Middle frontal gyrus (tissue), 1 donor: ENCODE results near the gene KRTAP10-2.
"Not testable (repeated sequence)": the region's sequence is repeated elsewhere in the genome, so short reads cannot be mapped to it uniquely, and the experiment has no call there.

ENCODE experiments used
- DNase-seq: peaks from one replicate; pipeline ENCODE4 v3.0.0-alpha.2; 2015; ENCODE audit warnings: low spot score; ENCODE audit errors: extremely low spot score

KRTAP10-2 gene

DNA sequence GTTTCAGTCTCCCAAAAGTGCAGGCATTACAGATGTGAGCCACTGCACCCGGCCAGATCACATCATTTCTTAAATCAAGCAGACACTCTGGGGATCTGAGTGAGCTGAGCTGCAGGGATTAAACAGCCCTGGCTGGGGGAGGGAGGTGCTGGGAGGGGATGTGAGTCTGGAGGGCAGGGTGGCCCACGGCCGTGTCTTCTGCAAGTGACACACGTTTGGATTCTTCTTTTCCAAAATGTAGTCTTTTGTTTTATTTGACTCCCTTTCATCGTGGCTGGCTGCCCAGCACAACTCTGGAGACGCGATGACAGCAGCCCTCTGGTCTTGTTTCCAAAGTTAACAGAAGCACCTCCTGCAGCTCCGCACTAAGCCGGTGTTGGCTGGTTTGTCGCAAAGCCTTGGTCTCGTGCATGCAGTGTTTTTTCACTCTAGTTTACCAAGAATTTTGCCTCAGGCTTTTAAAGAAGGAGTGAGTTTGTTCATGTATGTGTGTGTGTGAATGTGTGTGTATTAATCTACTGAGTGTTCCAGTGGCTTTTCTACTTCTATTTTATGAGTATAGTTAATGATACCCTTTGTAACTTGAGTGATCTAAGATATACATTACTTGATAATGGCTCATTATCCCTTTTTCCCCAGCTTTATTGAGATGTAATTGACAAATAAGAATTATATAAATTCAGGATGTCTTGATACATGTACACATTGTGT, 31.9 kb upstream of the KRTAP10-2 start:
- DNase-seq, result no peak

DNA sequence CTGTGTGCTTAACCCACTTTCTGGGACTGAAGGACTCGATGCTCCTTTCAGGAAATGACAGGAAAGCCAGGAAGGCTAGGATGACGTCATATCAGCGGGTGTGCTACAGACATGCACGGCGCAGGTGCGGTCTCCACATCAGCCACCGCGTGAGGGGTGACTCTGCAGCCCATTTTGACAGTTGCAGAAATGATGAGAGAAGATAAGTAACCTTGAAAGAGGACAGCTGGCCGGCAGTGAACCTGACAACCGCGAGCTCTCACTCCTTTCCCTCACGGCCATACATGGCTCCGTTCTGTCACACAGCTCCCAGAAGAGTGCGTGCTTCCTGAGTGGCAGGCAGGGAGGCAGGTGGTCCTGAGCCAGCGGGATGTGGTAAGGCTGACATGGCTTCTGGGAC, 30.8 kb upstream of the KRTAP10-2 start:
- DNase-seq, result no peak

DNA sequence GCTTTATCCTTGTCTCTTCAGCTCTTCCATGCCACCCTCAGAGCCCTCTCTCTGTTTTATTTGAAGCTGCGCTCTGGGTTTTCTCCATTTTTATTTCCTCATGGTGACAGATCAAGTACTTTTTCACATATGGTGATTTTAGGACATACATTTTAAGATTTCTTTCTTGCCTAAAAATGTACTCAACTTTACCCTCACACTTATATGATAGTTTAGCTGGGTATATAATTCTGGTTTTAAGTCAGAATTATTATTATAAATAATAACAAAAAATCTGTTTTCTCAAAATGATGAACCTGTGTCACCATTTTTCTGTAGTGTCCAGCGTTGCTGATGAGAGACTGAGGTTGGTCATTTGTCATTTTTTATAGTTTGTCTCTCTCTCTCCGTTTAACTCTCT, 29.9 kb upstream of the KRTAP10-2 start:
- no peak for DNase-seq

DNA sequence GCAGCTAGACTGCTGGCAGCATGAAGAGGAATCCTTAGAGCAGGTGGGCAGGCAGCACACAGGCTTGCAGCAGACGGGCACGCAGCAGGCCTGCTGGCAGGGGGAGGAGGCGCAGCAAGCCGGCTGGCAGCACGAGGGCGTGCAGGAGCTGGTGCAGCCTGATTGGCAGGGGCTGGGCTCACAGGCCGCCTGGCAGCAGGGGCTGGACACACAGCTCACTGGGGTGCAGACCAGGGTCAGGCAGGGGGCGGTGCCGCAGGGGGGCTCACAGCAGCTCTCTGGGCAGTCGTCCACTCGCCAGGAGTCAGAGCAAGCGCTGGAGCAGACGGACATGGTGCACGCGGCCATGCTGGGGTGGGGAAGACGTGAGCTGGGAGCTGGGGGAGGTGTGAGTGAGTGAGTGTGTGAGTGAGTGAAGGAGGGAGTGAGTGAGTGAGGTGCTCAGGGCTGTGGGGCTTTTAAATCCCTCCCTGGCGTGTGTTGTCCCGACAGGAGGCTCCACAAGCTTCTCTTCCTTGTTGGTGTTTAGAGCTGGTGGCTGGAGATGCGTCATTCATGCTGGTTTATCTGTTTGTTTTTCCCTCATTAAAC, 29.0 kb upstream of the KRTAP10-2 start, which contains the start of gene KRTAP10-5:
Gene KRTAP10-5 (minus strand): TSS at position 374 of the 591 bp plus-strand sequence. CDS start 26 bp downstream, at position 348.
- DNase-seq, result not testable (repeated sequence)

DNA sequence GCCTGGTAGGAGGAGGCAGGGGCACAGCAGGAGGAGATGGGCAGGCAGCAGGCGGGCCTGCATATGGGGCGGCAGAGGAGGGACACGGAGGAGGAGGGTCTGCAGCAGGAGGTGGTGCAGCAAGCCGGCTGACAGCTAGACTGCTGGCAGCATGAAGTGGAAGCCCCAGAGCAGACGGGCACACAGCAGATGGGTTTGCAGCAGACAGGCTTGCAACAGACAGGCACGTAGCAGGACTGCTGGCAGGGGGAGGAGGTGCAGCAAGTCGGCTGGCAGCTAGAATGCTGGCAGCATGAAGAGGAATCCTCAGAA, 28.5 kb upstream of the KRTAP10-2 start:
- DNase-seq, result no peak

DNA sequence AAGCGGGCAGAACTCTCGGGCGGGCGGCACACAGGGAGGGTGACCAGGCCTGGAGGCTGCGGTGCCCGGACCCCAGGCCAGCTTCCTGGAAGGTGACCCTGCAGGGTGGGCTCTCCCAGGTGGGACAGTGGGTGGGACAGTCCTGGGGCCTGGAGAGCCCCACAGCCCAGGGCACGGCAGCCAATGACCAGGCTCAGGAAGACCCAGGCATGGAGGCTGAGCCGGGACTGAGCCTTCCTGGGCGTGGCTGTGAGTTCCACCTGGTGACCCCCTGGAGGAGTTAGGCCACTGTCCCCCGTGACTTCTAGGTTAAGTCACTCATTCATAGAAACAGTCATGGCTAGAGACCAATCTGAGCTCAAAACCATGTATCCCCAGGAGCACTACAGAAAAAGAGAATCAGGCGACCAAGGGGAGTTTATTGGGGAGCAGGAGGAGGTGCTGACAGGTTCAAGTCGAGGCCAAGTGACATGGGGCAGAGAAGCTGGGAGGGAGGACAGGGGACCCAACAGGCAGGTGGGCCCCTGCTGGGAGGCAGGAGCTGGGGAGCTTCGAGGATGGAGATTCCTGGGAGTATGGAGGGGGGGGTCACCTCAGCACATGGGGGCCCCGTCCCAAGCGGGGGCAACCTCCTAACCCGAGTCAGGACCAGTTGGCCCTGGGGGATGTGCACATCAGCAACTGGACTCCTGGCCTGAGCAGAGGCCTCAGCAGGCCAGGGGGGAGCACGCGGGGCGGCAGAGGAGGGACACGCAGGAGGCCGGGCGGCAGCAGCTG, 27.9 kb upstream of the KRTAP10-2 start:
- no peak for DNase-seq

DNA sequence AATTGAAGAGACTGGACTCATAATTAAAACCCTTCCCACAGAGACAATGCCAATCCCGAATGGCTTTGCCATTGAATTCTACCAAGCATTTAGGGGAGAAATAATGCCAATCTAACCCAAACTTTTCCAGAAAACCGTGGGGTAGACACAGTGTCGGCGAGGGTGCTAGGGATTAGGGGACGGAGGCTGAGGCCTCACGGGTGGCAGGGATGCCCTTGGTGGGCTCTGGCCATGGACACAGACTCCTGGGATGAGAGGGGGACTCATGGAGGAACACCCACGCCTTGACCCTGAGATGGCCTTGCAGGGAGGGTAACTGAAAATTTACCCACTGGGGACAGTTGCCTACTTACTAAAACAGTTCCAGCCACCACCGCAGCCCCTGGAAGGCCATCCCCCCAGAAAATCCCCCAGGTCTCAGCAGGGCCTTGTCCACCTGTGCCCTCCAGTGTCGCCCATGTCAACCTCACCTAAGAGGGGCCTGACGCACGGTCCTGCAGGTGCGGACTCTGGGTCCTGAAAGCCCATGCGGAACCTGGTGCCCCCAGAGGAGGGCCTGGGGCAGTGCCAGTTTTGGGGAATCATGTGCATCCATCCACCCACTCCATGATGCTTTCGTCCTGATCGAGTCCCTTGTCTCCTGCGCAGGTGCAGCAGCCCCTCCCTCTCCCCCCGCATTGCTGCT, 27.2 kb upstream of the KRTAP10-2 start:
- no peak for DNase-seq

DNA sequence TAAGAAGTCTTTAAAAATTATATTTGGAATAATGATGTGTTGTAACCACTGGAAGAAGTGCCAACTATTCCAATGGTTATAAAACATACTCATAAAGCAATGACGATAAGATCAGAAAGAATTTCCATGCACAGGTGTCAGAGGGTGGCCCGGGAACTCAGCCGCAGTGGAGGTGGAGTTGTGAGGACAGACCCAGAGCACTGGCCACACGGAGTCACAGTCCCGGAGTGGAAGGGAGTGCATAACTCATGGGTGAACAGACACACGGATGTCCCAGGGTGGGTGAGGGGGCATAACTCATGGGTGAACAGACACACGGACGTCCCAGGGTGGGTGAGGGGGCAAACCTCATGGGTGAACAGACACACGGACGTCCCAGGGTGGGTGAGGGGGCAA, 24.7 kb upstream of the KRTAP10-2 start:
- DNase-seq, result no peak

DNA sequence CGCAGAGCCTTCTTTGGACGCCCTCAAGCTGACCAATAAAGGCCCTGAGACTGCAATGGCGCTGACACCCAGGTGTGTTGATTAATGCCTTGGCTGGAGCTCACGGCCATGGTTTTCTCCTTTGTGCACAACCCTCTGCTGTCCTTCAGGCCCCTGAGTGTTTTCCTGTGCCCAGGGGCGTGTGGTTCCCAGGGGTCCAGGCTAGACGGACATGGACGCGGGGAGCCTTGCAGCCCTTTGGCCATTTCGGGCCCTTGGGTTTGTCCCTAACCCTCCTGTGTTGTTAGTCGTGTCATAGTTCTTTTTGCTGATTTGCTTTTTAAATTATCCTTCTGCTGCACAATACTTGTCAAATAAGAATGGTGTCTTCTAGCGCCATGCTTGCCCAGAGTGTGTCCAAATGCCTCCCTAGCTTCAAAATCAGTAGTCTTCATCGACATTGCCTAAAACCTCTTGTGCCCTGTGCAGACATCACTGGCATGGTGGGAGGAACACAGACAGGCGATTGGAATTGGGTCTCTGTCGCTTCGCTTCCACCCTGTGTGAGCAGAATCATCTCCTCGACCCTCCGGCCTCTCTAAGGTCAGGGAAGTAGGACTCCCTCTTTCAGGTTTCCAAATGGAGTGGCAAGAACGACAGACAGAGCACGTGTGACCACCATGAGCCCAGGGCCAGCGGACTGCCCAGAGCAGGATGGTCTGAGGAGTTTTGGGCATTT, 24.2 kb upstream of the KRTAP10-2 start:
- DNase-seq, result no peak

DNA sequence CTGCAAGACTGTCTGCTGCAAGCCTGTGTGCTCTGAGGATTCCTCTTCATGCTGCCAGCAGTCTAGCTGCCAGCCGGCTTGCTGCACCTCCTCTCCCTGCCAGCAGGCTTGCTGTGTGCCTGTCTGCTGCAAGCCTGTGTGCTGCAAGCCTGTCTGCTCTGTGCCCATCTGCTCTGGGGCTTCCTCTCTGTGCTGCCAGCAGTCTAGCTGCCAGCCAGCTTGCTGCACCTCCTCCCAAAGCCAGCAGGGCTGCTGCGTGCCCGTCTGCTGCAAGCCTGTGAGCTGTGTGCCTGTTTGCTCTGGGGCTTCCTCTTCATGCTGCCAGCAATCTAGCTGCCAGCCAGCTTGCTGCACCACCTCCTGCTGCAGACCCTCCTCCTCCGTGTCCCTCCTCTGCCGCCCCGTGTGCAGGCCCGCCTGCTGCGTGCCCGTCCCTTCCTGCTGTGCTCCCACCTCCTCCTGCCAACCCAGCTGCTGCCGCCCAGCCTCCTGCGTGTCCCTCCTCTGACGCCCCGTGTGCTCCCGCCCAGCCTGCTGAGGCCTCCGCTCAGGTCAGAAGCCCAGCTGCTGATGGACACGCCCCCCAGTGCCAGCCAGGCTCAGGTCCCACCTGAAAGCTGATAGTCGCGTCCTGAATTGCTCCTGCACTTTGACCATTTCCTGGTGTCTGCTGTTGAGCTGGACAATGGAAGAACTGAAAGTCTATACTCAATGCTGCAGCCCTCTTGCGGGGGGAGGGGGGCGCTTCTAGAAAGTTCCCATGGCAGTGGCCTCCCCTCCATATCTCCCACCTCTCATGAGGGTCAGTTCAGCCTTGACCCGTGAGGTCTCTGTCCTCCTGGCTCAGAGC, 23.4 kb upstream of the KRTAP10-2 start:
- DNase-seq, result no peak

DNA sequence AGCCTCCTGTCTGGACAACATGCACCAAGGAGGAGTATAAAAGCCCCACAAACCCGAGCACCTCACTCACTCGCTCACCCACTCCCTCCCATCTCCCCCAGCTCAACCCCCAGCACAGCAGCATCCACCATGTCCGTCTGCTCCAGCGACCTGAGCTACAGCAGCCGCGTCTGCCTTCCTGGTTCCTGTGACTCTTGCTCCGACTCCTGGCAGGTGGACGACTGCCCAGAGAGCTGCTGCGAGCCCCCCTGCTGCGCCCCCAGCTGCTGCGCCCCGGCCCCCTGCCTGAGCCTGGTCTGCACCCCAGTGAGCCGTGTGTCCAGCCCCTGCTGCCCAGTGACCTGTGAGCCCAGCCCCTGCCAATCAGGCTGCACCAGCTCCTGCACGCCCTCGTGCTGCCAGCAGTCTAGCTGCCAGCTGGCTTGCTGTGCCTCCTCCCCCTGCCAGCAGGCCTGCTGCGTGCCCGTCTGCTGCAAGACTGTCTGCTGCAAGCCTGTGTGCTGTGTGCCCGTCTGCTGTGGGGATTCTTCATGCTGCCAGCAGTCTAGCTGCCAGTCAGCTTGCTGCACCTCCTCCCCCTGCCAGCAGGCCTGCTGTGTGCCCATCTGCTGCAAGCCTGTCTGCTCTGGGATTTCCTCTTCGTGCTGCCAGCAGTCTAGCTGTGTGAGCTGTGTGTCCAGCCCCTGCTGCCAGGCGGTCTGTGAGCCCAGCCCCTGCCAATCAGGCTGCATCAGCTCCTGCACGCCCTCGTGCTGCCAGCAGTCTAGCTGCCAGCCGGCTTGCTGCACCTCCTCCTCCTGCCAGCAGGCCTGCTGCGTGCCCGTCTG, 22.5 kb upstream of the KRTAP10-2 start, which contains the start of gene KRTAP10-4:
Gene KRTAP10-4 (plus strand): TSS at position 100 of the 827 bp plus-strand sequence. CDS start 30 bp downstream, at position 130.
- not testable (repeated sequence) for DNase-seq

DNA sequence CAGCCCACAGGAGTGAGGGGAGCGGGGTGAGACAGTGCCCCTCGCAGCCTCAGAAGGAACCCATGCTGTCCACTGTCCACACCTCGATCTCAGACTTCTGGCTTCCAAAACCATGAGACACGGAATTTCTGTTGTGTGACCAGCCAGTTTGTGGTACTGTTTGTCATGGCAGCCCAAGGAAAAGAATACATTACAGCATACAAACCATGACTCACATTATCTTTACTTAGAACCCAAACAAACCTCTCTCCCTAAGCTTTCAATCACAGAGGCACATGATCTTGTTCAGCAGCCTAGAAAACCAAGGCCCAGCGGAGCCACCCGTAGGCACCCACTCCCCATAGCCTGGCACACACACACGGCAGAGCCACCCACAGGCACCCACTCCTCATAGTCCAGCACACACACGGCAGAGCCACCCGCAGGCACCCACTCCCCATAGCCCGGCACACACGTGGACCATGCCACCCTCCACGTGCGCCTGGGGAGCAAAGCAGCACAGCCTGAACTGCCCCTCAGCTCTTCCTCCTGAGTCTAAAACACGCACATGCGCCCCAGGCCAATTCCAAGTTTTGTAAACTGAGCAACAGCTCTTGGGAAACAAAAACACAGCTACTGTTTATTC, 21.8 kb upstream of the KRTAP10-2 start:
- no peak for DNase-seq

DNA sequence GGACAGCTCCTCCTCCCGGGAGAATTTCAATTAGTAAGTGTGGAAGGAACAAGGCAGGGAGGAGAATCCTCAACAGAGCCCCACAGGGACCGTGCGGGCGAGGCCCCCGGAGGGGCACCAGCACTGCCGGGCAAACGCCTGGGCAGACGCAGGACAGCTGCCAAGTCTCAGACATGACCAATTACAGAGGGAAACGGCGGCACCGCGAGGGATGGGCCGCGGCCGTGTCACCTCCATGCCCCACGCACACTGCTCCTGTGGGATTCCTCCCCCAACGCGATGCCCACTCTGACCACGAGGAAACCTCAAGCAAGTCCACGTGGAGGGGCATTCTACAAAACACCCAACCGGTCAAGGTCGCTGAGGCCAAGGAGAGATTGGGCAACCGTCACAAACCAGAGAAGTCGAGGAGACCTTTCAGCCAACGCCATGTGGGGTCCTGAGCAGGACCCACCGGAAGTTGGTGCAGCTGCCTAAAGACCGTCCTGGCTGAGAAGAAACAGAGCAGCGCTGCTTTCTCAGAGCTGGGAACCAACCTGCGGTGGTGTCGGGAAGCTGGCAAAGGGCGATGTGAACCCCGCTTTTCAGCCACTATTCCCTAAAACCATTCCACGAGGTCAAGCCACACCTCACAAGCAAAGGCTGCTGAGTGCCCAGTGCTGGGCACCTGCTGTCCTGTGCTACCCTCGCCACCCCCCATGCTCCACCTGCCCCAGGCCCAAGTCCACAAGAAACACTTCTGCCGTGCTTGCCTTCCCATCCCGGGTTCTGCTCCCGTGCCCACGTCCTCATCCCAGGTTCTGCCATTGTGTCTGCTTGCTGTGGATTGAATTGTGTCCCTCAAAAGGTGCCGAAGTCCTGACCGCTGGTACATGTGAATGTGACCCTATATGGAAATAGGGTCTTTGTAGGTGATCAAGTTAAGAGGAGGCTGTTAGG, 20.8 kb upstream of the KRTAP10-2 start:
- DNase-seq, result no peak

DNA sequence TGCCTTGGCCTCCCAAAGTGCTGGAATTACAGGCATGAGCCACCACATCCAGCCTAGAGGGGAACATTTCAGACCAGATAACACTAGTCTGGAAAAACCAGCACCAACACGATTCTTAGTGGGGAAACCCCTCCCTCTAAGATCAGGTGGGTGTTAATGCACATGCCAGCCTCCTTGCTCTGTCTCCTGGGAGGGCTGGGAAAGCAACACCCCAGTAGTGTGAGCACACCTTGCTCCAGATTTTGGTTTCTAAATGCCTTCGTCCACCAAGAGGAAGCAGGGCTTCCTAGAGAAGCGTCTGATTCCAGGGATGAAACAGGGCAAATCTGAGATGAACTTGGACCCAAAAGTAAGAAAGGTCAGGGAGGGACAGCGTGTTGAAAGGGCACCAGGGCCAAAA, 20.0 kb upstream of the KRTAP10-2 start:
- no peak for DNase-seq

DNA sequence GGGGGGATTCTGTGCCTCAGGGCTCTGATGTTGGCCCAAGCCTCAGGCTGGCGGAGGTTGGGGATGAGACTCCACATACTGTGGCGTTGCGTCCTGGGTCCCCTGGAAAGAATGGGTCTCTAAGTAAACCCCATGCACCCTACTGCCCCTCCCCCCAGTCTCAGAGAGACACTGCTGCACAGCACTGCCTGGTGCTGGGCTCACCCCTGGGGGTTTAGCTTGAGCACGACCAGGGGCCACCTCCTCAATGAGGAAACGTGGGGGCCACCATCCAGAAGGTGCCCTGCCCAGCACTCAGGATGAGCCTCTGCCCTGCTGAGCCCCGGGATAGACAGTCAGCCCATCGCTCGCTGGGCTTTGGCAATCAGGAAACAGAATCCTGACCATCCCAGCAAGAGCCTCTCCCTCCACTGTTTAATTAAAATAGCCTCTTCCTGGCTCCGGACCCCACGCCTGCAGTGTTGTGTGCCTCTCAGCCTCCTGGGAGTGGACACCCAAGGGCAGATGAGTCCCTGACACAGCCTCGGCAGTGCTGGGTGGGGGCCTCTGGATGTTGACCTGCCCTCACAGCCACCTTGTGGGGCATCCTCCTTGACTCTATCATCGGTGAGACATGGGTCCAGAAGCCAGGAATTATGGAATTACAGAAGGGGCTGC, 18.7 kb upstream of the KRTAP10-2 start:
- no peak for DNase-seq

DNA sequence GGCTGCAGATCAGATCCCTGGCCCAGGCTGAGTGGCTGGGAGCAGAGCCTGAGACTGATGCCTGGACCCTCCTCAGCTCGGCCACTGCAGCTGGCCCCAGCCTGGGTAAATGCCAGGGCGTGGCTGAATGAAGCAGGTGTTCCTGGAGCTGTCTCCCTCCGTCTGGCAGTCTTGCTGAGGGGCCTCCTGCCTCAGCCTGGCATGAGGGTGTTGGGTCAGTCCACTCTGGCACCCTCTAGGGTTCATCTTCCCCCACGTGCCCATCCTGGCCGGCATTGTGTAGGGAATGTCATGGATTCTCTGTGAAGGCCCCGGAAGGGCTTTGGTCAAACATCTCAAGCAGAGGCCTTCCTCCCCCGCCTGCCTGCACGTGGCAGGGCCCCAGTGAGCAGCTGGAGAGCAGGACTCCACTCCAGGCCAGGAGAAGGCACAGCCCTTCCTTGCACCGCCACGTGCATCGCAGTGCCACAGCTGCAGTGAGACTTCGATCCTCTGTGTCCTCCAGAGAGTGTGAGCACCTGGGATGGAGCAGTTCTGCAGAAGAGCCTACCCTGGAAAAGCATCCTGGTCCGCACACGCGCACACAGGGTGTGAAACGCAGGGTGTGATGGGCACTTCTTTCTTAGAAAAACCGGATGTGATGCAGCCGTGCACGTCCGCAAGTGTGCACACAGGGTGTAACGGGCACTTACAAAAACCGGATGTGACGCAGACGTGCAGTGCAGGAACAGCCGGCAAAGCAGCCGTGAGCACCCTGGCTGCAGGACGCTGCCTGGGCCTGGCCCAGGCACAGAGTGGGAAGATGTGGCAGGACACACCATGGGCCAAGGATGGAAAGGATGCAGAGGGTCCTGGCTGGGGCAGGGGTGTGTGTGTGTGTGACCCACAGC, 17.6 kb upstream of the KRTAP10-2 start:
- DNase-seq, result no peak
